ENCODE measurements around the gene FDXACB1. TPM values are rescaled to one million over a fixed set of nuclear protein-coding genes. Genes with fewer than 3 reads are reported as not detected.

The FDXACB1 gene
- total and polyA plus RNA-seq, 2 donors (not counting 3 experiments of a cell fraction or from before 2014, with no cell fraction given) = 1.1 to 1.4 TPM

DNA sequence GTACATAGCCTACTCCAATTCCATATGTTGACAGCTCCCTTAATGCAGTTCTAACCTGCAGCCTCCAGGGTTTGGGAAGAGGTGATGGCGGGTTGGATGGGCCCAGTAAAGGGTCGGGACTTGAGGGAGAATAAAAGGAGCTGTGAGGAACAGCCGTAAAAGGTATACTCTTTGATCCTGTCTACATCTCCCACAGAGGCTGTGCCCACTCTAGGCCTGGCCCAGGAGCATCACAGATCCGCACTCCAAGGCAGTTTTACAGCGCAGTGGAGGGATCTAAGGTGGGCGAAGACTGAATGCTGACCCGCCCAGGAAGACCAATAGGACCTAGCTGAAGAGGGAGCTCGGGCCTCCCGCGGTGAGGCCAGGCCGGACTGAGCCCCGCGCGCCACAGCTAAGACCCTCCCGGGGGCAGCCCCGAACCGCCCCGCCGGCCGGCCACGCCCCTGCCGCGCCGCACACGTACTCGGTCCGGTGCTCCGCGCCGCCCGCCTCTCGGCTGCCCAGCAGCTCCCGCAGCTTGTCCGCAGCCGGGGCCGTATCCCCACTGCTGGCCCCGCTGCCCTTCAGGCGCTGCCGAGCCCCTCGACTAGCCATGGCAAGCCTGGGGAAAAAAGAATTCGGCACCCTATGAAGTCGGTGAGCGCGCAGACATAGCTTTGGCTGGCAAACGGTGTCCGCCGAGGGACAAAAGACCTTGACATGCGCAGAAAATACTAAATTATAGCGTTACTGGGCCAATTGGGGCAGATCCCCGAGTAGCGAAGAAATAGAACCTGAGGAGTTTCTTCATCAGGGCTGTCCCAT lies 7.9 kb downstream of the FDXACB1 start, which contains the start of gene ALG9:
Gene ALG9, minus strand, starts transcription at position 696 of the 807 bp plus-strand sequence. Its CDS starts 99 bp downstream, at position 597.
- H3K4me3 ChIP-seq (replicated peaks in 1 of 3; ENCODE audit: insufficient read depth in 1 of 3, low read depth in 1 of 3, low read length in 3 of 3) = peak within 1 kb of the TSS; percentile 72 to 93 (median 81)
- ChIA-PET POLR2A (interaction anchor here (0.7 to 2.2 kb wide), 5 partner anchors 10 to 243 kb away, joined by 3 to 11 read pairs (median 5); no protein-coding TSS in a partner anchor), CTCF (interaction anchor here (0.6 to 2.8 kb wide), 36 partner anchors 9 to 409 kb away, joined by 3 to 23 read pairs (median 3); partner anchors contain the start of genes BCO2, C11orf52, CFAP68 and TIMM8B)
- peak within 1 kb of the TSS; percentile 87 for H3K9ac ChIP-seq (replicated peaks; ENCODE audit: extremely low read depth, insufficient read depth, low read length)
- H3K9me1 ChIP-seq (replicated peaks; ENCODE audit: control insufficient read depth, extremely low read depth, insufficient read depth, low read length) = no peaks in the 10 kb centered on the region
- H3K79me2 ChIP-seq (ENCODE audit: control insufficient read depth, insufficient read depth, low read length) = peaks cover 4% of the 10 kb centered on the region
- peaks cover 0 to 2% of the 10 kb centered on the region in 2 experiments for H3K36me3 ChIP-seq (ENCODE audit: control insufficient read depth in 2 of 2, extremely low read depth in 1 of 2, insufficient read depth in 2 of 2, low read length in 2 of 2)
- peak; percentile 84 for TF ChIP-seq POLR2AphosphoS5 (IDR thresholded peaks at IDR 0.05; ENCODE audit: insufficient read depth, low read depth, low read length)
- TF ChIP-seq JUN (IDR thresholded peaks at IDR 0.05; ENCODE audit: borderline replicate concordance, insufficient read depth, insufficient read length, low read depth) = no peak
- TF ChIP-seq EZH2 (IDR thresholded peaks at IDR 0.05; ENCODE audit: borderline replicate concordance, low read depth, low read length, severe bottlenecking) = no peak
- peak; percentile 92 for TF ChIP-seq POLR2A (IDR thresholded peaks at IDR 0.05; ENCODE audit: low read depth, low read length)
- TF ChIP-seq, protein P1, sequence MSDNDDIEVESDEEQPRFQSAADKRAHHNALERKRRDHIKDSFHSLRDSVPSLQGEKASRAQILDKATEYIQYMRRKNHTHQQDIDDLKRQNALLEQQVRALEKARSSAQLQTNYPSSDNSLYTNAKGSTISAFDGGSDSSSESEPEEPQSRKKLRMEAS (IDR thresholded peaks at IDR 0.05; ENCODE audit: insufficient read depth, insufficient read length) = no peak
- no peak for TF ChIP-seq MYC (IDR thresholded peaks at IDR 0.05; ENCODE audit: low read depth, low read length)
- TF ChIP-seq FOS (IDR thresholded peaks at IDR 0.05; ENCODE audit: borderline replicate concordance, insufficient read depth, low read length) = no peak
- TF ChIP-seq GATA2 (IDR thresholded peaks at IDR 0.05; ENCODE audit: insufficient read depth, insufficient read length, low read depth, low read length) = no peak
- TF ChIP-seq, protein P2, sequence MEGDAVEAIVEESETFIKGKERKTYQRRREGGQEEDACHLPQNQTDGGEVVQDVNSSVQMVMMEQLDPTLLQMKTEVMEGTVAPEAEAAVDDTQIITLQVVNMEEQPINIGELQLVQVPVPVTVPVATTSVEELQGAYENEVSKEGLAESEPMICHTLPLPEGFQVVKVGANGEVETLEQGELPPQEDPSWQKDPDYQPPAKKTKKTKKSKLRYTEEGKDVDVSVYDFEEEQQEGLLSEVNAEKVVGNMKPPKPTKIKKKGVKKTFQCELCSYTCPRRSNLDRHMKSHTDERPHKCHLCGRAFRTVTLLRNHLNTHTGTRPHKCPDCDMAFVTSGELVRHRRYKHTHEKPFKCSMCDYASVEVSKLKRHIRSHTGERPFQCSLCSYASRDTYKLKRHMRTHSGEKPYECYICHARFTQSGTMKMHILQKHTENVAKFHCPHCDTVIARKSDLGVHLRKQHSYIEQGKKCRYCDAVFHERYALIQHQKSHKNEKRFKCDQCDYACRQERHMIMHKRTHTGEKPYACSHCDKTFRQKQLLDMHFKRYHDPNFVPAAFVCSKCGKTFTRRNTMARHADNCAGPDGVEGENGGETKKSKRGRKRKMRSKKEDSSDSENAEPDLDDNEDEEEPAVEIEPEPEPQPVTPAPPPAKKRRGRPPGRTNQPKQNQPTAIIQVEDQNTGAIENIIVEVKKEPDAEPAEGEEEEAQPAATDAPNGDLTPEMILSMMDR (IDR thresholded peaks at IDR 0.05; ENCODE audit: extremely low read depth in 1 of 2, insufficient read depth in 1 of 2, low read depth in 1 of 2, low read length in 2 of 2) = peak; percentile 8 to 15
- peak; percentile 80 for FAIRE-seq
- peak within 1 kb of the TSS; percentile 96 for H2AFZ ChIP-seq (ENCODE audit: low read depth, low read length)
- H3K4me1 ChIP-seq (ENCODE audit: control insufficient read depth, extremely low read depth, insufficient read depth, low read length) = peaks cover 8% of the 10 kb centered on the region
- no peaks in the 10 kb centered on the region for H3K9me3 ChIP-seq (replicated peaks; ENCODE audit: control insufficient read depth, insufficient read depth, low read length)
- intact Hi-C loops (cut with micrococcal nuclease) (loop anchor here (2.0 kb wide), 2 partner anchors 56 to 154 kb away; partner anchors contain the start of gene DLAT), dilution Hi-C loops (cut with MboI; ENCODE audit: extremely low pct_ligation_motif_present, low sequenced_read_pairs) (no loop called here)
- BruUV-seq (replicated peaks) = TSS peak; percentile 75
- no peaks in the 10 kb centered on the region for H4K20me1 ChIP-seq (replicated peaks; ENCODE audit: control insufficient read depth, extremely low read depth, insufficient read depth, low read length)
- H3K27me3 ChIP-seq (ENCODE audit: control insufficient read depth in 2 of 2, insufficient read depth in 2 of 2, low read length in 2 of 2) = no peaks in the 10 kb centered on the region
- H3K4me2 ChIP-seq (ENCODE audit: insufficient read depth, low read length) = peak within 1 kb of the TSS; percentile 91
- peak within 1 kb of the TSS; percentile 71 for H3K27ac ChIP-seq (ENCODE audit: insufficient read depth, low read depth, low read length)
- DNase-seq (ENCODE audit: low read depth, low spot score) = peak; percentile 87

Measured in endothelial cell of umbilical vein (primary cell).